Mucosa of rectum (tissue), 2 donors: Measurements from ENCODE around the gene CCNY.

Experiments used
- H3K27ac ChIP-seq, 2 donors: one replicate each; pipeline ENCODE4 v1.7.0; 2013; ENCODE audit warnings: inconsistent platforms in 2 of 2, low read depth in 2 of 2, low read length in 2 of 2
- H3K27me3 ChIP-seq, 2 donors: one replicate each; pipeline ENCODE4 v1.7.0; 2013; ENCODE audit warnings: low read length in 2 of 2; ENCODE audit not compliant: control insufficient read depth in 2 of 2, insufficient read depth in 2 of 2
- H3K36me3 ChIP-seq, 2 donors: one replicate each; pipeline ENCODE4 v1.7.0; 2013; ENCODE audit warnings: low read length in 2 of 2; ENCODE audit not compliant: control insufficient read depth in 2 of 2, insufficient read depth in 2 of 2
- H3K4me1 ChIP-seq, 2 donors: one replicate each; pipeline ENCODE4 v1.7.0; 2013; ENCODE audit warnings: low read length in 2 of 2, mild to moderate bottlenecking in 1 of 2; ENCODE audit not compliant: control insufficient read depth in 2 of 2, insufficient read depth in 2 of 2
- H3K4me3 ChIP-seq, 2 donors: one replicate each; pipeline ENCODE4 v1.7.0; 2013; ENCODE audit warnings: low read length in 2 of 2
- H3K9ac ChIP-seq, 2 donors: one replicate each; pipeline ENCODE4 v1.7.0; 2013; ENCODE audit warnings: low read length in 2 of 2, low read depth in 1 of 2, mild to moderate bottlenecking in 1 of 2
- H3K9me3 ChIP-seq, 2 donors: one replicate each; pipeline ENCODE4 v1.7.0; 2013; ENCODE audit warnings: low read length in 2 of 2; ENCODE audit not compliant: control insufficient read depth in 2 of 2
- donor health status: healthy.
- donor health status: Normal muscosa, but diverticular disease.

Gene CCNY

GRCh38 chr10:35563261-35563891, 227.1 kb downstream of the CCNY start:
- Histone ChIP-seq H3K9me3 (no peaks in the 10 kb centered on the region), H3K4me3 (no peak overlapping the region), H3K27ac (no peak overlapping the region), H3K36me3 (peaks cover 8 to 18% of the 10 kb centered on the region in 2 donors), H3K9ac (no peak overlapping the region), H3K4me1 (peaks cover 0 to 10% of the 10 kb centered on the region in 2 donors), H3K27me3 (no peaks in the 10 kb centered on the region)

- Histone ChIP-seq H3K4me1 (peaks cover 0 to 10% of the 10 kb centered on the region in 2 donors), H3K27me3 (no peaks in the 10 kb centered on the region), H3K27ac (peak overlapping the region in 1 of 2 donors; percentile 27), H3K9me3 (no peaks in the 10 kb centered on the region), H3K36me3 (peaks cover 14 to 27% of the 10 kb centered on the region in 2 donors), H3K4me3 (no peak overlapping the region), H3K9ac (no peak overlapping the region)
Observed at GRCh38 chr10:35564341-35564968, 228.1 kb downstream of the CCNY start.

GRCh38 chr10:35565602-35566081, 229.3 kb downstream of the CCNY start:
- Histone ChIP-seq H3K4me1 (peaks cover 0 to 10% of the 10 kb centered on the region in 2 donors), H3K9ac (no peak overlapping the region), H3K4me3 (no peak overlapping the region), H3K9me3 (no peaks in the 10 kb centered on the region), H3K36me3 (peaks cover 16 to 27% of the 10 kb centered on the region in 2 donors), H3K27me3 (no peaks in the 10 kb centered on the region), H3K27ac (no peak overlapping the region)

- Histone ChIP-seq H3K4me3 (no peak overlapping the region), H3K9ac (no peak overlapping the region), H3K36me3 (peaks cover 19 to 30% of the 10 kb centered on the region in 2 donors), H3K27me3 (no peaks in the 10 kb centered on the region), H3K9me3 (no peaks in the 10 kb centered on the region), H3K27ac (no peak overlapping the region), H3K4me1 (peaks cover 0 to 10% of the 10 kb centered on the region in 2 donors)
Observed at GRCh38 chr10:35567951-35568350, 231.6 kb downstream of the CCNY start.

- no peaks in the 10 kb centered on the region for H3K27me3 ChIP-seq
- no peaks in the 10 kb centered on the region for H3K9me3 ChIP-seq
- H3K9ac ChIP-seq = no peak overlapping the region
- H3K4me3 ChIP-seq = no peak overlapping the region
- no peak overlapping the region for H3K27ac ChIP-seq
- H3K4me1 ChIP-seq = peaks cover 0 to 10% of the 10 kb centered on the region in 2 donors
- H3K36me3 ChIP-seq = peaks cover 19 to 30% of the 10 kb centered on the region in 2 donors
Observed at GRCh38 chr10:35568483-35569015, 232.2 kb downstream of the CCNY start.

GRCh38 chr10:35569111-35569707, 232.9 kb downstream of the CCNY start:
- no peaks in the 10 kb centered on the region for H3K9me3 ChIP-seq
- H3K27ac ChIP-seq = no peak overlapping the region
- no peak overlapping the region for H3K9ac ChIP-seq
- H3K36me3 ChIP-seq = peaks cover 19 to 30% of the 10 kb centered on the region in 2 donors
- peaks cover 0 to 10% of the 10 kb centered on the region in 2 donors for H3K4me1 ChIP-seq
- no peaks in the 10 kb centered on the region for H3K27me3 ChIP-seq
- no peak overlapping the region for H3K4me3 ChIP-seq

- Histone ChIP-seq H3K27ac (no peak overlapping the region), H3K36me3 (peaks cover 19 to 30% of the 10 kb centered on the region in 2 donors), H3K27me3 (no peaks in the 10 kb centered on the region), H3K9ac (no peak overlapping the region), H3K9me3 (no peaks in the 10 kb centered on the region), H3K4me1 (peaks cover 0 to 4% of the 10 kb centered on the region in 2 donors), H3K4me3 (no peak overlapping the region)
Observed at GRCh38 chr10:35569836-35570235, 233.5 kb downstream of the CCNY start.

- Histone ChIP-seq H3K4me1 (peaks cover 0 to 2% of the 10 kb centered on the region in 2 donors), H3K27ac (no peak overlapping the region), H3K36me3 (peaks cover 19 to 30% of the 10 kb centered on the region in 2 donors), H3K9me3 (no peaks in the 10 kb centered on the region), H3K4me3 (no peak overlapping the region), H3K27me3 (no peaks in the 10 kb centered on the region), H3K9ac (no peak overlapping the region)
Observed at GRCh38 chr10:35570397-35570796, 234.1 kb downstream of the CCNY start.

- H3K27me3 ChIP-seq = no peaks in the 10 kb centered on the region
- no peak overlapping the region for H3K27ac ChIP-seq
- H3K9me3 ChIP-seq = no peaks in the 10 kb centered on the region
- H3K36me3 ChIP-seq = peaks cover 19 to 26% of the 10 kb centered on the region in 2 donors
- no peak overlapping the region for H3K4me3 ChIP-seq
- no peak overlapping the region for H3K9ac ChIP-seq
- H3K4me1 ChIP-seq = no peaks in the 10 kb centered on the region
Observed at GRCh38 chr10:35572583-35572982, 236.3 kb downstream of the CCNY start.

GRCh38 chr10:35573796-35574195, 237.5 kb downstream of the CCNY start:
- Histone ChIP-seq H3K4me1 (no peaks in the 10 kb centered on the region), H3K27ac (no peak overlapping the region), H3K36me3 (peaks cover 12 to 16% of the 10 kb centered on the region in 2 donors), H3K9ac (no peak overlapping the region), H3K9me3 (no peaks in the 10 kb centered on the region), H3K4me3 (no peak overlapping the region), H3K27me3 (no peaks in the 10 kb centered on the region)
